Hematopoietic multipotent progenitor cell (in vitro differentiated cells): ENCODE results near the gene TM7SF2. TPM values are rescaled to one million over a fixed set of nuclear protein-coding genes. Genes with fewer than 3 reads are reported as not detected.
A peak's percentile ranks its signal among the peaks of the same experiment; 100 is the strongest.
"Not testable (repeated sequence)": the region's sequence is repeated elsewhere in the genome, so short reads cannot be mapped to it uniquely, and the experiment has no call there.

ENCODE experiments used
- DNase-seq, 3 donors: peaks; one replicate each; pipeline ENCODE4 v3.0.0-alpha.2; 2011 to 2015; ENCODE audit warnings: low read depth in 2 of 3, low spot score in 2 of 3
- total RNA-seq: library from RNA; depleted of rRNA; stranded (reverse); fragments of >200 nt; gene quantifications from one replicate; pipeline ENCODE4 v1.2.3, GENCODE V29; 2012

TM7SF2 gene
- total RNA-seq, 1 donor = 46.6 TPM

DNA sequence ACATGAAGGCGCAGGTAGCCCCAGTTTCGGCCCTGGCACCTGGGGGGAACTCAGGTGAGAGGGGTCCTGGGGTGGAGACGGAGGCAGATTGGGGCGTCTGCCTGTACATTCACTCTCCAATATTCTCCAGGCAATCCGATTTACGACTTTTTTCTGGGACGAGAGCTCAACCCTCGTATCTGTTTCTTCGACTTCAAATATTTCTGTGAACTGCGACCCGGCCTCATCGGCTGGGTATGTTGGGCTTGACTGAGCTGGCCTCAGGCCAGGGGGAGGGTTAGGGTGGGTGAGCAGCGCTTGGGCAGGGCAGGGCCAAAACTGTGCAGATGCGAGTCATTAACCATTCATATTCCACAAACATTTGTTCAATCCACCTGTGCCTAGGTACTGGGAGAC is 1.7 kb downstream of the TM7SF2 start:
- DNase-seq = no peak

DNA sequence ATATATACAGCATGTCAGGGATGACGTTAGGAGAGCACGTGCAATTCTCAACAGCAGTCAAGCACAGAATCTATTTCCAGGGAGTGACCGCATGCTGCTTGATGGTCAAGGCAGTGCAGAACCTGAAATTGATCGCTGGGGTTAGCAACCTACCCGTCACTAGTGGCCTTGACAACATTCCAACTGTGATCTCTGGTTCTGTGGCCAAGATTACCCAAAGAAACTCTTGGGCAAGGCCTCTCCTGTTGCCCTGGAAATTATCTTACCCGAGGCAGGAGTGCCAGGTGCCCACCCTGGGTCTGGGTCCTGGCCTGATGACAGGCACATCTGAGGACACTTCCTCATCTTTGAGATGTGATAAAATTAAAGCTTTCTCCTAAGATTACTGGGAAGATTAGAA is 2.2 kb downstream of the TM7SF2 start:
- no peak for DNase-seq

DNA sequence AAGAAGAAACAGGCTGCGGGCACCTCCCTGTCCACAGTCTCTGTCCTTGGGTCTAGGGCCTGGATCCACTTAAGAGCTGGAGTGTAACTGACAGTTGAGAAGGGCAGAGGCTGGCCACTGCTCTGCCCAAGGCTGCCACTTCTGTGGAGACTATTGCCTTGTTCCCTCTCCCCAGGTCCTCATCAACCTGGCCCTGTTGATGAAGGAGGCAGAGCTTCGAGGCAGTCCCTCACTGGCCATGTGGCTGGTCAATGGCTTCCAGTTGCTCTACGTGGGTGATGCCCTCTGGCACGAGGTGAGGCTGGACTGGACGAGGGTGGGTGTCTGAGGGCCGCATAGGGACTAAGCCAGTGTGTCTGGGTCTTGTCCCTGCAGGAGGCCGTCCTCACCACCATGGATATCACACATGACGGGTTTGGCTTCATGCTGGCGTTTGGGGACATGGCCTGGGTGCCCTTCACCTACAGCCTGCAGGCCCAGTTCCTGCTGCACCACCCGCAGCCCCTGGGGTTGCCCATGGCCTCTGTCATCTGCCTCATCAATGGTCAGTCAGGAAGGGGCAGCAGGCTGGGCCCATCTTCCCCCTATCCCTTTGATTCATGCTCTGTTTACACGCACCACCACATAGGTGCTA is 3.0 kb downstream of the TM7SF2 start:
- DNase-seq = no peak

DNA sequence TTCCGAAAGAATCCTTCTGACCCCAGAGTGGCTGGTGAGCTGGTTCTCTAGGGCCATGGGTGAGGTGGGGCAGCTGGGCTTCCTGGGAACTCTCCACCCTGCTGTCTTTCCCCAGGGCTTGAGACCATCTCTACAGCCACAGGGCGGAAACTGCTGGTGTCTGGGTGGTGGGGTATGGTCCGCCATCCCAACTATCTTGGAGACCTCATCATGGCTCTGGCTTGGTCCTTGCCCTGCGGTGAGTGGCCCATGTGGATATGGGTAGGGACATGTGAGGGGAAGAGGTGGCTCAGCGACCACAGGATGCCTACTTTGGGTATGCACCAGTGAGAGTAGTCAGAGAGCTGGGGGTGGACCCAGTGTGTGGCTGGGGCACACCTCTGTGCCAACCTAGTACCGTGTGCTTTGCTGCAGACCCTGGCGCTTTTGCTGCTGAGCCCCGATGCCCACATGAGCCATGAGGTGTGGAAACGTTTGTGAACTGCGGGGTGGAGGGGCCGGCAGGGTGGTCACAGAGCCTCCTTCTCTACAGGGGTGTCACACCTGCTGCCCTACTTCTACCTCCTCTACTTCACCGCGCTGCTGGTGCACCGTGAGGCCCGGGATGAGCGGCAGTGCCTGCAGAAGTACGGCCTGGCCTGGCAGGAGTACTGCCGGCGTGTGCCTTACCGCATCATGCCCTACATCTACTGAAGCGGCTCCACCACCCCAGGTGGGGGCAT is 3.9 kb downstream of the TM7SF2 start:
- no peak for DNase-seq

DNA sequence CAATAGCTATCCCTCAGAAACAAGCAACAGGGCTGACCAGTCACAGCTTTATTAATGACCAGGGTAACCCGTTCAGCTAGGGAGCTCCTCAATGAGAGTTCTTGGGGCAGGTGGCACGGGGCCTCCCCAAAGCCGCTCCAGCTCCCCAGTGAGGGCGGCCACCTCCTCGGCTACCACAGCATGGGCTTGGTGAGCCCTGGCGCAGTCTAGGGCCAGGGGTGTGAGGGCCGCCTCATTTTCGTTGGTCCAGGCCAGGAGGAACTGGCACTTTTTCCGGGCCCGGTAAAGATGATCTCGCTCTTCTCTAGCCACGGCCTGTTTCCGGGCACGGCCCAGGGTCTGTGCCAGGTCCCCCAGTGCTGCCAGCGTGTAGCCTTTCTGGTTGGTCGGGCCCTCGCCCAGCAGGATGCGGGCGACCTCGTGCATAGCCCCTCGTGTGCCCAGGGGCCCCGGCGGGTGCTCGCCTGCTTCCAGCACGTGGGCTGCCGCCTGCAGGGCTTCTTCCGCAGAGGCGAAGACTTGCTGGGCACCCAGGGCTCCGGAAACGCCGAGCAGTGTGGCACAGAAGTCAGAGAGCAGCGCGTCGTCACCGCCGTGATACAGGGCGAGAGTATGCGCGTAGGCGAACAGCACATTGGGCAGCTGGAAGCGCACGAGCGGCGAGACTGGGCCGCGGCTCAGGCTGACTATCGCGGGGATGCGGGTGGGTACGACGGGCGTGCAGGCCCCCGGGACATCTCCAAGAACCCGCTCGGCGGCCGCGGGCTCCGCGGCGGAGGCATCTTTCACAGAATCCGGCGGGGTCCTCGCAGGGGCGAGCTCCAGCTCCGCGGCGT is 4.9 kb downstream of the TM7SF2 start:
- DNase-seq = peak in 2 of 3 donors; percentile 36 to 45

DNA sequence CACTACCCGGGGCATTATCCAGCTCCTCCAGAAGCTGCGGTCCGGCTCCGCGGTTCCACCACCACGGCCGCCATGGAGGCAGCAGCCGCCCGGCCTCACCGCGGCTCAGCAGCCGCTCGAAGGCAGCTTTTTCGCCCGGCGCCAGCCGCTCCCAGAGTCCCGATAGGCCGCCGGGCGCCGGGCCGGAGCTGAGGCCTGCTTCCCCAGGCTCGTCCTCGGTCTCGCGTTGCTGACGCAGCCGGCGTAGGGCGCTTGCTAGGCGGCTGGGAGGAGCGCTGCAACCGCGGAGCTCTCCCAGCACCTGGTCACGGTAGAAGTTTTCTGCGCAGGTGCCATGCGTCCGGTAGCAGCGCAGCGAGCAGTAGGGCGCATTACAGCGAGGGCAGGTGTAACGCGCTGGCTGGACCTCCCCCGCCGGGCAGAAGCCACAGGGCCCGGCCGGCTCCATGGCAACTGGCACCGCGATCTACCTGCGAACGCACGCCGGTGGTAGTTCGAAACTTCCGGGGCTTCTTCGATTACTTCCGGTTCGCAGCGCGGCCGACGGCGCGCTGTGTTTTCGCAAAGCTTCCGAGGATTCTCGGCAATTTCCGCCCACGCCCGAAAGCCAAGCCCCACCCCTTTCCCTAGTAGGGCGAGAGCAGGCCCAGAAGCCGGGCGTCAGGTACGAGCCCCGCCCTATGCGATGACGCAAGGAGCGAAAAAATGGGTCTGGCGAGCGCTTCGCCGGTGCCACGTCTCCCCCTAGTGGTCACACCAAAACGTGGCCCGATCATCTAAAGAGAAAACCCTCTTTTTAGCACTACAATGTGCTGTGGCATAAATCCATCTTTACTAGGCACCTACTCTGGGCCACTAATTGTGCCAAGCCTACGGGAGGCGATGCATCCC is 5.8 kb downstream of the TM7SF2 start, which contains the start of gene ZNHIT2:
TSS of gene ZNHIT2 (minus strand) at position 496 of the 891 bp plus-strand sequence. CDS start at position 448, 48 bp downstream.
- peak; percentile 95 to 99 (median 99) for DNase-seq

DNA sequence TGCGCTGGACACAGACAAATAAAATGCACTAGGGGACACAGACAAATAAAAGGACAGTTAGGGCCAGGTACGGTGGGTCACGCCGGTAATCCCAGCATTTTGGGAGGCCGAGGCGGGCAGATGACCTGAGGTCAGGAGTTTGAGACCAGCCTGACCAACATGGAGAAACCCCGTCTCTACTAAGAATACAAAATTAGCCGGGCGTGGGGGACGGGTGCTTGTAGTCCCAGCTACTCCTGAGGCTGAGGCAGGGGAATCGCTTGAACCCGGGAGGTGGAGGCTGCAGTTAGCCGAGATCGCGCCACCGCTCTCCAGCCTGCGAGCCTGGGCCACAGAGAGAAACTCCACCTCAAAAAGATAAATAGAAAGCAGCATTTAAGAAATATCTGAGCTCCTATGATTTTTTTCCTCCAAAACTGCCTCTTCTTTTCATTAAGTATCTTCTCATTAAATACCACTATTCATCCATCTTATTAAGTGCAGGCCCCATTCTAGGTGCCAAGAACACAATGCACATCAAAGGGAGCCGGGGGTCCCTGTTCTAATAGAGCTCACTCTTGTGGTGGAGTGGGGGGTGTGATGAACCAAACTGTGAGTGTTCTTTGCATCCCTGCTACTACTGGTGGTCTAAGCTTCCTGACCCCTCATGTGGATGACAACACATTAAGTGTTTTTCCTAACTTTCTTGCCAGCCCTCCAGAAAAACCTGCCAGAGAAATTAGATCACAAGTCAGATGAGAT is 6.6 kb downstream of the TM7SF2 start:
- DNase-seq = no peak

DNA sequence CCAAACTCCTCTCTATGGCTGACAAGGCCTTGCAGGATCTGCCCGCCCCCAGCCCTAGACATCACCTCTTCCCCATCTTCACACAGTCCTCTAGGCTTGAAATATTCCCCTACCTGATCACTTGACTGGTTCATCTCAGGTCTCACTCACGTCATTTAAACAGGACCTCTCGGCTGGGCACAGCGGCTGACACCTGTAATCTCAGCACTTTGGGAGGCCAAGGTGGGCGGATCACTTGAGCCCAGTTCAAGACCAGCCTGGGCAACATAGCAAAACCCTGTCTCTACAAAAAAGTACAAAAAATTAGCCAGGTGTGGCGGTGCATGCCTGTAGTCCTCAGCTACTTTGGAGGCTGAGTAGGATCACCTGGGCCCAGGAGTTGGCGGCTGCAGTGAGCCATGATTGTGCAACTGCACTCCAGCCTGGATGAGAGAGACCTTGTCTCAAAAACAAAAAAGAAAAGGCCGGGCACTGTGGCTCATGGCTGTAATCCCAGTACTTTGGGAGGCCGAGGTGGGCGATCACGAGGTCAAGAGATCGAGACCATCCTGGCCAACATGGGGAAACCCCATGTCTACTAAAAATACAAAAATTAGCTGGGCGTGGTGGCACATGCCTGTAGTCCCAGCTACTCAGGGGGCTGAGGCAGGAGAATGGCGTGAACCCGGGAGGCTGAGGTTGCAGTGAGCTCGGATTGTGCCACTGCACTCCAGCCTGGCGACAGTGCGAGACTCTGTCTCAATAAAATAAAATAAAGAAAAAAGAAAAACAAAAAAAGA is 7.4 kb downstream of the TM7SF2 start:
- not testable (repeated sequence) for DNase-seq

DNA sequence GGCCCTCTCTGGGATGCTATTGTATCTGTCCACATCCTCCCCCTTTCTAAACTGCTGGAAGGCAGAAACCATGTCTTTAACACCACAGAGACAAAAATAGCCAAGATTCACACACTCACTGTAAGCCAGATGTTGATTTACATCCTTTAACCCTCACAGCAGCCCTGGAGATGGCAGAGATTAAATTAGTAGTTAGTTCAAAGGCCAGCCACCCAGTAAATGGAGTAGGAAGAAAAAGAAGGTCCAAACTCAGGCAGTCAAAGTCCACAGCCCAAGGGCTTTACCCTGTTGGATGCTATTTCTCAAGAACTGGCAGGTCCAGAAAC is 8.0 kb downstream of the TM7SF2 start:
- DNase-seq = no peak

DNA sequence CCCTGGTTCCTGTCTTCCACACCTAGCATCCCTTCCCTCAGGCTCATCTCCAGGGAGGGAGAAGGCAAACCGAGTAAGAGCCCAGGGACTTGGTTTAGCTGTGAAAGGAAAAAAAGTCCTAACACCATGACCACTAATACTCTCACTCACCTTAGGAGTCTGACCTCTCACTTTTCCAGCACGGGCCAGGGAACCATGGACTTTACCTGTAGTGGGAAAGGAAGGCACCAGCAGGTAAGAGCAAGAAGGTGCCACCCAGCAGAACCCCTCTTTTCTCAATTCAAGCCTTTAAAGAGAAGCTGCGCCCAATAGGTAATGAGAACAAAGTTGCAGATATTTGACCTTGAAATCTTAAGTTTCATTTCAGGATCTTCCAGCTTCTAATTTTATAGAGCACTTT is 9.2 kb downstream of the TM7SF2 start:
- no peak for DNase-seq

DNA sequence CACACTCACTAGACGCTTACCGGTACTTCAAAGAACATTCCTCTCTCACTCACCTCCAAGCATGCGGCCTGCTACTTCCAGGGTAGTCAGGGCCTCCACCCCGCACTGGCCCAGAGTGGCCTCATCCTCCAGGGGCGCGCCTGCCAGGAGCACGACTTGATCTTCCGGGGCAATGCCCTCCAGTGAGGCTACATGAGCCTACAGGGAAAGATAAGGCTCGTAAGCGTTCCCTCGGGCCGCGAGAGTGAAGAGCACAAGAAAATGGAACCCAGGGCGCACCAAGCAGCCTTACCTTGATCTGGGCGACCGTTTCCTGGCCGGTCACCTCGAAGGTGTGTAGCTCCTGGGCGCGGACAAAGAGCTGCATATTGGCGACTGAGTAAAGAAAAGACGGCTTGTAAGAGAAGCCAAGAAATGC is 9.8 kb downstream of the TM7SF2 start:
- DNase-seq = peak in 1 of 3 donors; percentile 31

DNA sequence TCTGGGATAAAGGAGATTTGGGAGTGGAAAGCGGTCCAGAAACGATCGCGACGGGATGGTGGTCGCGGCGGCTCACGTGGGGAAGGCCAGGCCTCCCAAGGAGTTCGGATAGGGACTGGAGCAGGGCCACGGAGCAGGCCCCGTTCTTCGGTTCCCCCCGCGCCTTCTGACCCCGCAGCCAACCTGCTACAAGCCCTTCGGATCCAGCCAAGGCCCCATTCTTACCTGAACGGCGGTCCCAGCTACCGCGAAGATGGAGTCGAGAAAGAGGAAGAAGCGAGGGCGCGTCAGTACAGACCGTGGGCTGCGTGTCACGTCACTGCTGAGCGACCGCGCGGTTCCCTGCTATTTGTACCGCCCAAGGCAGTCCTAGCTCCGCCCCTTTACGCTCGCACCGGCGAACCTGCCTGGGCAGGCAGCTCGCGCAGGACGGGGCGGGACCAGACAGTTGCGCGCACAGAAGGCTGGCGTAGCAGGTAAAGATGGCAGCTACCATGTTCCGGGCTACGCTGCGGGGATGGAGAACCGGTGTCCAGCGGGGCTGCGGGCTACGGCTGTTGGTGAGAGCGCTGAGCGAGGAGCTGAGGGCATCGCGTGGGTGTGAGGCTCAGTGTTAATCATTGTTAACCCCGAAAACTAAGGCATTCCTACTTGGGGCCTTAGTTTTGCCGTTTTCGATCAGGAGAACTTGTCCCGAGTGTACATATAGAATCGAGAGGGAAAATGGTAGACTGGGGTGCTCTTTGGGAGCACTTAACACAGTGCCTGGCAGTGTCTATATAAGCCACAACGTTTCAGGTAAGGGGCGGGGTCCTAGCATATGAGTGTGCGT is 10.4 kb downstream of the TM7SF2 start, which contains the start of the genes FAU and MRPL49:
TSS of gene FAU (minus strand) at position 270 of the 832 bp plus-strand sequence. CDS start 321 bp downstream, outside the sequence.
TSS of gene MRPL49 (plus strand) at position 457 of the 832 bp plus-strand sequence. CDS start at position 483, 26 bp downstream.
- peak; percentile 92 to 99 (median 98) for DNase-seq

DNA sequence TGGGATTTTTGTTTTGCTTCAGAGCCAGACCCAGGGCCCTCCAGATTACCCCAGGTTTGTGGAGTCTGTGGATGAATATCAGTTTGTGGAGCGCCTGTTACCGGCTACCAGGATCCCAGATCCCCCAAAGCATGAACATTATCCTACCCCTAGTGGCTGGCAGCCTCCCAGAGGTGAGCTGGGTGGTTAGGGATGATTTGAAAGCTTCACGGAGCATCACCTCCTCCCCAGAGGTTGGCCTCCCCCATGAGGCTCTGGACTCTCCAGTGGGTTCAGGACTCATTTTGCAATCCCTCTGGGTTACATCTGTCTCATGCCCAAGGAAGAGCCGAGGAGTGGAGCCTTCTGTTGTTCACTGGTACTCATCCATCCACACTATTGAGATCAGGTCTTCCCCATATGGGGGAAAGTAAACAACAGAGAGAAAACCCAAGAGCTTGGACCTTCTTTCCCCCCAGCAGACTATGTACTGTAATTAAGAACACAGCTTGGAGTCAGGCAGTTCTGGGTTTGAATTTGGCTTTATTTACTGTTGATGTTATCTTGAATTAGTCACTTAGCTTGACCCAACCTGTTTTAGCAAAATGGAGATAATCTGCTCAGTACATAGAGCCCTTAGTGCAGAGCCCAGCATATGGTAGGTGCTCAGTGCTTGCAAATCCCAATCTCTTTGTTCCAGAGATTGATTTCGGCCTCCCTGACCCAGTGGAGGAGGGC is 13.0 kb downstream of the TM7SF2 start:
- no peak for DNase-seq

DNA sequence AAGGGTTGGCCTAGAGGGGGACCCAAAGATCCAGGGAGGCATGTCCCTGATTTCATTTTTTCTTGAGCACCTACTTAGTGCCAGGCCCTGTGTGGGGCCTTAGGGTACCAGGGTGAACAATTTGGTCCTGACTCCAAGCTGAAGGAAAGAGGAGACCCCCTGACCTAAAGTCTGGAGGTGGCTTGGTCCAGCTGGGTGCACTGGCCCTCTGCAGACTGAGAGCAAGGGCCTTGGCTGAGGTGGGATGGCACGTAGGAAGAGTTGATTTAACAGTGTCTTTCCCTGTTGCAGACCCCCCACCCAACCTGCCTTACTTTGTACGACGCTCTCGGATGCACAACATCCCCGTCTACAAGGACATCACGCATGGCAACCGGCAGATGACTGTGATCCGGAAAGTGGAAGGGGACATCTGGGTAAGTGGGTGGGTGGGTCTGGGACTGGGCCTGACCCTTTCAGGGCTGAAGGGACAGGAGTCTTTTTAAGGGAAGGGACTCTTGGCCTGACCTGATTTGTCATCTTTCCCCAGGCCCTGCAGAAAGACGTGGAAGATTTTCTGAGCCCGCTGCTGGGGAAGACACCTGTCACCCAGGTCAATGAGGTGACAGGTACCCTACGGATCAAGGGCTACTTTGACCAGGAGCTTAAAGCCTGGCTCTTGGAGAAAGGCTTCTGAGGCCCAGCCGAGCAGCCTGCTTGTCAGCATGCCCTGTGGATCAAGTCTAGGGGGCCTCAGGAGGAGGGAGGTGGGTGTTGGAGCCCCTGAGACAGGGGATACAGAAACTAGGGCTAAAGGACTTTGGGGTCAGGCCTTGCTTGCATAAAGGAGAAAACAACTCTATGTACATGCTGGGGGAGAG is 13.8 kb downstream of the TM7SF2 start:
- DNase-seq = no peak

DNA sequence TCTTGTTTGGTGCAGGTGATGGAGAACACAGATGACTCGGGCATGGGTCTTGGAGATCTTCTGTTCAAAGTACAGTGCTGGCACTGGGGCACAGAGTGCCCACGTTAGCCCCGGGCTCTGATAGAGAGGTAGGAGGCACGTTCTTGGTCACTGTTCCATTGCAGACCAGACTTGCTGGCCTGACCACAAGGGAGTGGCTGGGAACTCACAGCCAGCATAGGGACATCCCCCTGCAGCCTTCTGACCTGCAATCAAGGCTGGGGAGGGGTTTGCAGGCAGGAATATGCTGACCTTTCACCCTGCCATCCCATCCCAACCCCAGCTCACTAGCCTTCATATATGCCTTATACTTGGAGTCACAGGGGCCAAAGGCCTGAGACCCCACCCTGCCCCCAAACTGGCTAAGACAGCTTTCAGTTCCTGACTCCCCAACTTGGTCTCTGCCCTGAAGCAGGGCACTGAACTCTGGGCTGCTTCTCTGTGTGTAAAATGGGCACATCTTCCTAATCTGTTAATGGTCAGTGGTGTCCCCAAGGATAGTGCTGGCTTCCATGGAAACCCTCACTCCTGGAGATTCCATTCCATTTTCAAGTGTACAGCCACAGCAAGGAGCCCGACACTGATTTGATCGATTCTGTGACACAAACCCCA is 15.1 kb downstream of the TM7SF2 start:
- DNase-seq = no peak
